IPS DF 19.7 (cell line): Measurements from ENCODE around the gene HSD11B1.
"Not testable (repeated sequence)": the region's sequence is repeated elsewhere in the genome, so short reads cannot be mapped to it uniquely, and the experiment has no call there.

ENCODE experiments used
- DNase-seq: peaks from one replicate; pipeline ENCODE4 v3.0.0-alpha.2; 2013; ENCODE audit warnings: low read depth, low spot score

The HSD11B1 gene

DNA sequence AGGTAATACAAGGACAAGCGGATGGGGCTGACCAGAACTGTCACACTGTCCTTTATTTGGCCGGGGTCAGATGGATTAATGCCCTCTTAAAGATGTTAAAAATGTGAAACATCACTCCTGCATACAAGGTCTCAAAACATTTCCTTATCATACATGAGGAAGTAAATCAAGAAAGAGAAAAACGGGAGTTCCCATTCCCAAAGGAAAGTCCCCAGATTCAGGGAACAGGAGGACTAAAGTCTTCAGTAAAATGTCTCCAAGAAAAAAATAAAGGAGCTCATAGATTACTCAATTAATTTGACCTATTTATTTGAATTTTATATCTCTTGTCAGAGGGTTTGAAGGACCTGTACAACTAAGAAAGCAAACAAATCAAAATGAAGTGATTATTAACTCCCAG, 13.4 kb upstream of the HSD11B1 start:
- DNase-seq = no peak

GRCh38 chr1:209692296-209692695, 12.3 kb upstream of the HSD11B1 start:
- DNase-seq = no peak

GRCh38 chr1:209692745-209693504, 11.7 kb upstream of the HSD11B1 start:
- DNase-seq = peak; percentile 20

DNA sequence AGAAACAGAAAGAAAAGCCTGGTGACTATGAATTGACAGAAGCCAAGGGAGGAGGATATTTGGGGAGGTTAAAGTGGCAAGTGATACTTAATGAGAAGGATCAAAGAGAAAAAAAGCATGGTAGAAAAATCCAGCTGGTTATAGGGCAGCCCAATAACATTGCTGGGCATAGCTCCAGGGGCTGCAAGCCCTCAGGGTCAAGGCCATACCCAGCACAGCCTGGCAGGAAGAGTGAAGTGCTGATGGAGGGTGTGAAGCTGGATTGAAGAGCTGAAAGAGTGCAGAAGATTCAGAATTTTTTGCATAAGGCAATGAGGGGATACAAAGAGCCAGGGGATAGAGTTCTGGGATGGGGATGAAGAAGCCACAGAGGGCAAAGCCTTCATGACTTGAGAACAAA, 8.0 kb upstream of the HSD11B1 start:
- no peak for DNase-seq

DNA sequence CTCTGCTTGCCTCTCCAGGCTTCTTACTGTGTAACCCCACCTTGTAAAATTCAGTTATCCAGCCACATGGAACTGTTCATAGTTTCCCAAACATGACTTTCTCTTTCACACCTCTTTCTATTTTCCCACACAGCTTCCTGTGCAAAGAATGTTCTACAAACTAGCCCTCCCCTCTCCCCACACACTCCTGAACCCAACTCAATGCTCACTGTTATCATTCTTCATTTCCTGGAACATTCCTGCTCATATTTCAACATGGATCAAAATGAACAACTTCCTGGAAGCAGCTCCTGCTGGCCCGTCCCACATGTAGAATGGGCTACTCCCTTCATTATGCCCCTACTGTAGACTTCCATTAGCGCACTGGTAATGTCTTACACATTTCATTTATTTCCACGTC, 7.5 kb upstream of the HSD11B1 start:
- no peak for DNase-seq

- DNase-seq = not testable (repeated sequence)
Measured at GRCh38 chr1:209700686-209701085, 4.0 kb upstream of the HSD11B1 start.

DNA sequence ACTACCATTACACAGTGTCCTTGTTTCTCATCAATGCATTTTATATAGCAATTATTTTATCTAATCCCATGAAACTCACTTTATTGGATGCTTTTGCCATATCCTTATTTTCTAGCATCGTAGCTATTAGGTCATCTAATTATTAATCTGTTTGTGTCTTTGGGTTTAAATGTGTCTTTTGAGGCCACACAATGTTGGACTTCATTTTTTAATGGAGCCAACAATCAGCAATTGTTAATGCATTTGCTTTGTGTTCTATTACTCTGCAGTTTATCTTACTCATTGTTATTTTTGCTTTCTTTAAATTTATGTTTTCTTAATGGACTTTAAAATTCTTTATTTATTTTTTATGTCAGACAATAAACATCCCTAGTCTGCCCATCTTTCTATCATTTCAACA, 1.8 kb upstream of the HSD11B1 start:
- no peak for DNase-seq

- DNase-seq = no peak
Measured at GRCh38 chr1:209703834-209704504, 677 bp upstream of the HSD11B1 start.

DNA sequence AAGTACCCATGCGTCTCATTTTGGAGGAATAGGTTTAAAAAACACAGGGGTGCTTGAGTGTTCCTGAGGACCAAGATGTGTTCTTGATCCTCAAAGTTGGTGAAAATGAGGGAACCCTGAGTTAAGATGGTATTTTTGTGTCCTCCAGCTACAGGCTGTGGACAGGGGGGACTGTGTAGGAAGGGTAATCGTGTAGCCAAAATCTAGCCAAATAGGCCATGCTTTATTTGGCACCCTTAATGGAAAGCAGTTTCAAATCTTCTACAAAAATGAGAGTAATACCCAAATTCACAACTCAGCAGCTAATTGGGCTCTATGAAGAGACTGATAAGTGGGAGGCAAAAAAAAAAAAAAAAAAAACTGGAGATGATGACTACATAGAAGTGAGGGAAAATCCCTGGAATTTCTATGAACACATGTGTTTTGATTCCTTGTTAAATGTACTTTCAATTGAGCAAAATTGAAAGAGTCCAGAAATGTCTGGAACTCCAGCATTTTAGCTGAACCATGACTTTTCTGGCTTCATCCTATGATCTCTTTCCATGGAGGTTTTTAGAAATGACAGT, 470 bp downstream of the HSD11B1 start:
- no peak for DNase-seq

- DNase-seq = no peak
Measured at GRCh38 chr1:209706622-209707021, 2.0 kb downstream of the HSD11B1 start.

GRCh38 chr1:209707308-209707707, 2.7 kb downstream of the HSD11B1 start:
- DNase-seq = no peak

GRCh38 chr1:209708297-209708696, 3.7 kb downstream of the HSD11B1 start:
- DNase-seq = no peak

DNA sequence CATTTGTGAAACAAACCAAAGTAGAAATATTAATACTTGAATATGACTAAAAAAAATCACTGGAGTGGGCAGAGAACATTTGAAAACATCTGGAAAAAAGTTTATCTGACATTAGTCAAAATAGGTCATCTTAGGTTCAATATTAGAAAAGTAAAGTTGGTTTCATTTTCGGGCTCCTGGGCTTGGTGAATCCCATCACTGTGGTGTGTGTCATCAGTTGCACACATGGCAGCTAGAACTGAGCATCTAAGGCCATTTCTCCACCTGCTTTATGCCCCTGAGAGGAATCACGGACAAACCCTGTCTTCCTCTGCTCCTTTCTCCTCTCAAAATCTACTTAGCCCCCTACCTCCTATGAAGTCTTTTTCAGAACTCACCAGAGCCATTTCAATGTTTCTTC, 5.4 kb downstream of the HSD11B1 start:
- DNase-seq = no peak

- DNase-seq = no peak
Measured at GRCh38 chr1:209710847-209711246, 6.2 kb downstream of the HSD11B1 start.

DNA sequence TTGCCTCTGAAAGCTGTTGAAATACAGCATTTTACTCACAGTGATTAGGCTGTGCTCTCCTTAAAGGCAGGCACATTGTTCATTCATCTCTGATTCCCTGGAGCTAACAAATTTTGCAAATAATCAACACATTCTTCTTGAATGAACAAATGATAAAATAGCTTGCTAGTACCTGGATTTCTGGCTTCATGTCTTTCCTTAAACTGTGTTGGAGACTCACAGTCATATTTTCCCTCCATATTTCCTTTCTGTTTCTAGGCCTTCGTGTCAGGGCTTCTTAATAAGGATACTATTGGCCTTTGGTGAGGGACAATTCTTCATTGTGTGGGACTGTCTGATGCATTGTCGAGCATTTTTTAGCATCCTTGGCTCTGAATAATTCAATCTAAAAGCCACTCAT, 9.7 kb downstream of the HSD11B1 start:
- no peak for DNase-seq

- no peak for DNase-seq
Measured at GRCh38 chr1:209715314-209715713, 10.7 kb downstream of the HSD11B1 start.

GRCh38 chr1:209717818-209718217, 13.2 kb downstream of the HSD11B1 start:
- no peak for DNase-seq

DNA sequence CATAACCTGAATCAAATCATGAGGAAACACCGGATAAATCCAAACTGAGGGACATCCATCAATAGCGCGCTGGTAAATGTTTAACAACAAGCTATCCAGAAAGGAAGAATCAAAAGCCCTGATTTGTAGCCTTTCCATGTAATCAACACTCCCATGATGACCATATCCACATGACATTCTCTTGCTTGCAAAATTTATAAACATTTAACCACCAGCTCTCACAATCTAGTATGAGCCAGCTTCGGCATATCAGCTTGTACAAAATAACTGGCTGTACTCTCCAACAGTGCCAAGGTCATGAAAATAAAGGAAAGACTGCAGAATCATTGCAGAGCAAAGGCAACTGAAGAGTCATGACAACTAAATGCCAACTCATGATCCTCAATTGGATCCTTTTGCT, 15.7 kb downstream of the HSD11B1 start:
- DNase-seq = no peak

- DNase-seq = no peak
Measured at GRCh38 chr1:209720826-209721225, 16.2 kb downstream of the HSD11B1 start.

DNA sequence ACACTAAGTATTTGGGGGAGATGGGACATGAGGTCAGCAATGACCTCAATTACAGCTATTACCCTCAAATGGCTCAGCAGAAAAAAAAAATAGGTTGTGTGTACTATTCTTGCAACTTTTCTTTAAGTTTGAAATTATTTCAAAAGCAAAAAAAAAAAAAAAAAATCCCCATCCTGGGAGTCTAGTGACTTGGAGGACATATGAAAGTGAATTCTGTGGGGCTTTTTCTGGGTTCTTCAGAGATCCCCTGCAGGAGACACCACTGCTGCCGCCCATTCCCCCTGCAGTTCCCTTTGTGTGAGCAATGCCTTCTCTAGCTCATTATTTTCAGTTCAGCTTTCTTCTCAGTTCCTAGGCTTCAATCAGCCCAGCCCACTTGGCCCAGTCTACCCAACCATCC, 16.7 kb downstream of the HSD11B1 start:
- no peak for DNase-seq

DNA sequence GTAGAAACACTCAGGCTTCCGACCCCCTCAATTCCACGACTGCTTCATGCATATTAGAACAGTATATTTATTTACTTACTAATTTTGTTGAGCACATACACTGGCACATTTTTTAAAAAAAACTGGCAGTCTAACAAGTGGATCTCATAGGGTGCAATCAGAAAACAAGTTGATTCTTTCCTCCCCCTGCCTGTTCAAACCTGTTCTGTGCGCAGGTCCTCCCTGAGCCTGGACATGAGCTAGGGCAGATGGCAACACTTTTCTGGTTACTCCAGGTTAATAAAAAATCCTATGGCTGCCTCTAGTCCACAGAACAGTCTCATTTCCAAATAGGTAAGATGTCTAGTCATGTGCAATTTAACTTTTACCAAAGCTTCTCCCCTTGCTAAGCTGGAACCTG, 18.6 kb downstream of the HSD11B1 start:
- DNase-seq = no peak

GRCh38 chr1:209723756-209724693, 19.4 kb downstream of the HSD11B1 start:
- DNase-seq = no peak
